CD4-positive, alpha-beta T cell treated with Interferon gamma for 1 hour (primary cell): ENCODE measurements around the gene TRAK2.
A peak's percentile ranks its signal among the peaks of the same experiment; 100 is the strongest.
"Not testable (repeated sequence)": the region's sequence is repeated elsewhere in the genome, so short reads cannot be mapped to it uniquely, and the experiment has no call there.

Source experiments
- DNase-seq: peaks from one replicate; pipeline ENCODE4 v3.0.0-alpha.2; 2020

Gene TRAK2

GRCh38 chr2:201451292-201452057 lies at the start of gene TRAK2, which contains the start of gene STRADB:
Gene TRAK2, minus strand, starts transcription at chr2:201451458. Its CDS starts 30,951 bp downstream, at chr2:201420507.
Gene STRADB, plus strand, starts transcription at chr2:201451740. Its CDS starts 3,101 bp downstream, at chr2:201454841.
- DNase-seq = peak; percentile 97

DNA sequence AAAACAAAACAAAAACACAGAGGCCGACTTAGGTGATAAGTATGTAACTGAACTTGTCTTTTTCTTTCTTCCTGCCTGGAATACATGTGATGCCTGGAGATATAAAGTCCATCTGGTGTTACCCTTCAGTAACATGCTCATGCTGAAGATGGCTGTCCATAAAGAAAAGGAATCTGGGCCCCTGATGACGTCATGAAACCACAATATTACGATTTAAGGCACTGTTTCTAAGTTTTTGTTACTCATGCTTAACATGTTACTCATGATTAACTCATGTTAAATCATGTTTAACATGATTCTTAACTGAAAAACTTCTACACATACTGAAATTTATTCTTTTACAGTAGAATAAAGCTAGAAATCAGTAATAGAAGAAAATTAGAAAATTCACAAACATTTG lies 49.3 kb upstream of the TRAK2 start:
- DNase-seq = no peak

GRCh38 chr2:201496785-201497184 lies 45.5 kb upstream of the TRAK2 start:
- no peak for DNase-seq

- DNase-seq = no peak
Measured at GRCh38 chr2:201490291-201490690, 39.0 kb upstream of the TRAK2 start.

DNA sequence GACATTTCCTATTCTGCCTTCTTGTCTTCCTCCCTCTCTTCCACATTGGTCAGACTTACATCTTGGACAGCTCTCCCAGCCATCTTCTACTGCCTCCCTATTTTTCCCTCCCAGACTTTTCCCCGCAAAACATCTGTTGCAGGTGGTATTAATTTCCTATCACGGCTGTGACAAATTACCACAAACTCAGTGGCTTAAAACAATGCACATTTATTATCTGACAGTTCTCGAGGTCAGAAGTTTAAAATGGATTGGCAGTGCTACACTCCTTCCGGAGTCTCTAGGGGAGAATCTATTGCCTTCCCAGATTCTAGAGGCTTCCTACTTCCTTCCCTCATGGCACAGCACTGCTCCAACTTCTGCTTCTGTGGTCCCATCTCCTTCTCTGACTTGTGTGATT lies 33.5 kb upstream of the TRAK2 start:
- no peak for DNase-seq

DNA sequence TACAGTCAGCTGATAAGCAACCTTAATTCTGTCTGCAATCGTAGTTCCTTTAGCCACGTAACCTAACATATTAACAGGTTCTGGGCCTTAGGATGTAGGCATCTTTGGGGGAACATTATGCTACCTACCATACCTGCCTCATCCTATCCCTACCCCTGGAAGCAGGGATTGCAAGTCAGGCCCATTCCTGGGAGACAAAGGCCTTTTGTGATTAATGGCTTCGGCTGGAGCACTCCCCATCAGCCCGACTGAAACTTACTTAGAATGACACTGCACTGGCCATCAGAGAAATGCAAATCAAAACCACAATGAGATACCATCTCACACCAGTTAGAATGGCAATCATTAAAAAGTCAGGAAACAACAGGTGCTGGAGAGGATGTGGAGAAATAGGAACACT lies 32.5 kb upstream of the TRAK2 start:
- DNase-seq = not testable (repeated sequence)

DNA sequence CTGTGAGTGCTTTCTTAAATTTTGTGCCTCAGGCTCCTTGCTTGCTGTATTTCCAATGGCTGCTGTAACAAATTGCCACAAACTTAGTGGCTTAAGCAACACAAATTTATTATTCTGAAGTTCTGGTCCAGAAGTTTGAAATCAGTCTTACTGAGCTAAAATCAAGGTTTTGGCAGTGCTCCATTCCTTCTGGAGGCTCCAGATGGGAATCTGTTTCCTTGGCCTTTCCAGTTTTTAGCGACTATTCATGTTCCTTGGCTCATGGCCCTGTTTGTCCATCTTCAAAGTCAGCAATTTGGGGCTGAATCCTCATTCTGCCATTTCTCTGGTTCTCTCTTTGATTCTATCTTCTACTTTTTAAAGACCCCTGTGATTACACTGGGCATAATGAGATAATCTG lies 32.1 kb upstream of the TRAK2 start:
- DNase-seq = no peak

- no peak for DNase-seq
Measured at GRCh38 chr2:201482543-201482942, 31.3 kb upstream of the TRAK2 start.

- DNase-seq = no peak
Measured at GRCh38 chr2:201472411-201472810, 21.2 kb upstream of the TRAK2 start.

DNA sequence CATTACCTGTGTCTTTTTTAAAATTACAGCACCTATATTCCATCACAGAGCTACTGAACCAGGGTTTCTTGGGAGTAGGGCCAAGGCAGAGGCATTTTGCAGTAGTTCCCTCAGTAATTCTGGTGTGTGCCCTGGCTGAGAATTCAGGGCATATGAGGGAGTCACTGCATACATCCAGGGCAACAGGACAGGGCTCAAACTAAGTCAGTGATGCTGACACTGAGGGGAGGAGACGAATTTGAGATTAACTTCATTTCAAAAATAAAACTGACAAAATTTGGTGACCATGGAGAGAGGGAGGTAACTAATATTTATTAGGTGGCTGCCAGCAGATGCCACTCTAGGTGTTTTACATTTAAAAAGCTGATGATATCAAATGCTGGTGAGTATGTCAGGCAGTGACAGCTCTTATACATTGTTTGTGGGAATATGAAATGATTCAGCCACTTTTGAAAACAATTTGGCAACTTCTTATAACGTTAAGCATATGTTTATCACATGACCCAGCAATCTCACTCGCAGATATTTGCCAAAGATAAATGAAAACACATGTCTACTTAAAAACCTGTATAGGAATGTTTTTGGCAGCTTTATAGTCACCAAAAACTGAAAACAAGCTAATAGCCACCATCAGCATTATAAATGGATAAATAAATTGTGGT lies 20.6 kb upstream of the TRAK2 start:
- DNase-seq = no peak

DNA sequence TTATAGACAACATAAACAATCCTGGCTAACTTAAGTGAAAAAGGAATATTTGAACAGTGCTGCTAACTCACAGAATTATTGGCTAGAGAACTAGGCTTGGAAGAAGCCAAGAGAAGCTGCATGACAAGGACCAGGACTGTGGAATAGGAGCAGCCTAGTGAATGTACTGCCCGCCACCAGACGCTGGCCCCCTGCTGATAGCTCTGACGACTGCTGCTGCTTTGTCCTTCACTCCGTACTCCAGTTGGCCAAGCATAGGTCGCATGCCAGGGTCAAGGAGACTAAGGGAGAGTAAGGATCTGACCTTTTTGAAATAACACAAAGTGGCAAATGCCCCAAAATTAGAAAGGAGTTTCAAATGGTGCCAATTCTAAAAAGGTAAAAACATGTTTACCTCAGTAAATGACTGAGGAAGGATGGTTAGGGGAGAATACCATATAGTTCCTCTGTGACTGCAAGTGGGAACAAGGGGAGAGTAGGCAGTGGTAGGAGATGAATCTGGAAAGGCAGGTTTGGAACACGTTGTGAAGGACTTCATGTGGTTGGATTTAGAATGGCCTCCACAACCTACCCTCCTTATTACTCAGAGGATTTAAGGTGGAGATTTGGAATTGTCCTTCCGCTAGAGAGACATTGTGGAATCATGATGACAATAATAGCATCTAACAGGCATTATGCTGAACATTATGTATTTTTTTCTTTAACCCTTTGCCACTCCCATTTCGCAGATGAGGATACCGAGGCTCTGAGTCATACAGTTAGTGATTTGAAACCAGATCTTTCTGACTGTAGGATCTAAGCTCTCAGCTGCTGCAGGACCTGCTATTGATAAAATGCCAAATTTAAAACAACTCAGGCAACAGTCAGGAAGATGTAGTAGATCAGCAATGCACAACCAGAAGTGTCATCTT lies 19.8 kb upstream of the TRAK2 start:
- DNase-seq = no peak

- no peak for DNase-seq
Measured at GRCh38 chr2:201467666-201468065, 16.4 kb upstream of the TRAK2 start.

DNA sequence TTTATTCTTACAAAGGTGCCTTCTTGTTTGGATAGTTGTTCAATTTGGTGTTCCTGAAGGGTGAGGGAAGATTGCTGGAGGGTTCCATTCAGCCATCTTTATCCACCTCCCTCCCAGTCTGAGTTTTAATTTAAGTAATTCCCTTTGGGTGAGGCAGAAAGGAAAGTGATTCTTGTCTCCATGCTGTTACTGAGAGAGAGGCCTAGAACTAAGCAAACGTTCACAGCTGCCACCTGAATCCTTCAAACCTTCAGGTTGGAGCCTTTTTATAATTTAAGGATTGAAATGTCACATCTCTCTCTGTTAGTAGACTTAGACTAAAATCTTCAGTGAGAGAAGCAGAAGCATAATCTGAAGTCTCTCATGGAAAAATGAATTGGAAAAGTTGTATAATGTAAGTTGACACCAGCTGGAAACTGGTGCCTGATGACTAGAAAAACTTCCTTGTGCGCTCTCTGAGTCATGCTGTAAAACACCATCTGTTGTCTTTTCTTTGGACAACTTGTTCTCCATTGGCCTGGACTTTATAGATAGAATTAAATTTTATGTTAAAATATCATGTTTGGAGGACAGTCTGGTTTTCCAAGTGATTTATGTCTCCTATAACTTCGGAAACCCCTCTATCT lies 14.9 kb upstream of the TRAK2 start:
- DNase-seq = no peak

DNA sequence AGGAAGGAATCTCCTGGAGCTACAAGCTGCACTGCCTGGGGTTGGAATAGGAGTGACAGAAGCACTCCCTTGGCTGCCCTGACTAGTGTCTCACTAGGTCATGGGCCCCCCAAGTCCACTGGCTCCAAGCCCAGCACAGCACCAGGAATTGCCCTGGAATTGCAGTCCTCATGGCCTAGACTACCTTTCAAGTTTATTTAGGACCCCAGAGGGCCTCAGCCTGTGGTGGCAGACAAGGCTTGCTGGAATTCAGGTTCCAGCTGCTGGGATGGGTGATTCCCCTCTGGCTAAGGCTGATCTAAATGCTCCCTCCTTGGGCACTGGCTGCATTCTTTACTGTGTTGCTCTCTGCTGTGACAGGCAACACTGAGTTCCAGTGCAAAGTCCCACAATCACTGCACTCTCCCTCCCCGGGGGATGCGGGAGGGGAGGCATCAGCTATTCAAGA lies 14.3 kb upstream of the TRAK2 start:
- no peak for DNase-seq

DNA sequence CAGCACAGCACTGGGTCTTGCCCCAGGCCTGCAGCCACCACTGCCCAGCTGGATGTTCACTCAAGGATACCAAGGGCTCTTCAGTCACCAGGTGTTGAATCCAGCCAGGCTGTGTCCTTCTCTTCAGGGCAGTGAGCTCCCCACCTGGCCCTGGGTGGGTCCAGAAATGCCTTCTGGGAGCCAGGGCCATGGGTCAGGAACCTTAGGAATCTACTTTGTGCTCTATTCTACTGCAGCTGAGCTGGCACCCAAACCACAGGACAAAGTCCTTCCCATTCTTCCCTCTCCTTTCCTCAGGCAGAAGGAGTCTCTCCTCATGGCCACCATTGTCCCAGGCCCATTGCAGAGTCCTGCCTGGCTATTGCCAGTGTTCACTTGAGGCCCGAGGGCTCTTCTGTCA lies 13.3 kb upstream of the TRAK2 start:
- no peak for DNase-seq

- DNase-seq = no peak
Measured at GRCh38 chr2:201460532-201460931, 9.3 kb upstream of the TRAK2 start.

- DNase-seq = no peak
Measured at GRCh38 chr2:201458381-201458780, 7.1 kb upstream of the TRAK2 start.

- DNase-seq = no peak
Measured at GRCh38 chr2:201452922-201453643, 1.8 kb upstream of the TRAK2 start.

DNA sequence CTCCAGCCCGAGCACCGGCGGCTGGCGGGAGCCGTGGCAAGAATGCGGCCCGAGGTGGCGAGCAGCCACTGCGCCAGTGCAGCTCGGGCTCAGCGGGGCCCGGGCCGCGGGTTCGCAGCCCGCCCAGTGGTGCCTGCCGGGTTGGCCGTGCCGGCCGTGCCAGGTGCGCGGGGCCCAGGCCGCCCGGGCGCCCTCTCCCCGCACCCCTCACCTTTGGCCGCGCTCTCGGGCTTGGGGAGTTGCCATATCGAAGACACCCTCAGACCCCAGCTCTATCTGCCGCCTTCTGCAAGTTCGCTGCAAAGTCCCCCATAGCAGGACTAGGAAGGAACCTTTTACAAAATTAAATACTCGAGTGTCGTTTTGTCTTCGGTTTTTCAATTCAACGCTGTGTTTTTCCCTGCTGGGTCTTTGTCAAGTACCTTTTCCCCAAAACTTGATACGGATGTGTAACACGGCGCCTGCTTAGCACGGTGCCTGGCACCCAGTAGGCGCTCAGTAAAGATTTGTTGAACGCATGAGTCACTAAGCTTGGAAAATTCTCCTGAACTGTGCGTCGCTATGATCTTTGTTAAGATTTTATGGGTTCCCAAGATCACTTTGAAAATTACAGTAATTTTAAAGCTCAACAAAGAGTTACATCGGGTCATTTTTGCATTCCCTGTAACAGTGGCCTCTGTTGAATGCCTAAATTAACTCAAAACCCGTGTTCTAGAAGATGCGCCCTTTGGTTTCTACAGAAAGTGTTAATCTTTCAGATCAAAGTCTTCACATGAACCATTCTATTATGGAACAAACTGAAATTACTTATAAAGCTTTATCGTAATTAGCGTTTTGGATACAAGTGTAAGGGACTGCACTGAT lies 1.0 kb upstream of the TRAK2 start:
- DNase-seq = no peak

DNA sequence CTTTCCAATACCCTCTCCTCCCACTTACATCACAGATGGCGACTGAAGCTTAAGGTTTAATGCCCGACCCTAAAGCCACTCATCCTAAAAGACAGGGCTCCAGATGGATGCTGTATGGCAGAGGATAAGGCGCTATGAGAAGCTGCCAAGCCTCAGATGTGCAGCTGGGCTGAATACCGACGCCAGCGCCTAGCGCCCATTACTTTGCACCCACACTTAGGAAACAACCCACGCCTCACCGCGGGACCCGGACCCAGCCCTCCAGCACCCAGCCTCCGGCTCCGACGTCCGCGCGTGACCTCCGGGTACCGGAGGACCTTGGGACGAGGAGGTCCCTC lies 335 bp downstream of the TRAK2 start:
- no peak for DNase-seq

DNA sequence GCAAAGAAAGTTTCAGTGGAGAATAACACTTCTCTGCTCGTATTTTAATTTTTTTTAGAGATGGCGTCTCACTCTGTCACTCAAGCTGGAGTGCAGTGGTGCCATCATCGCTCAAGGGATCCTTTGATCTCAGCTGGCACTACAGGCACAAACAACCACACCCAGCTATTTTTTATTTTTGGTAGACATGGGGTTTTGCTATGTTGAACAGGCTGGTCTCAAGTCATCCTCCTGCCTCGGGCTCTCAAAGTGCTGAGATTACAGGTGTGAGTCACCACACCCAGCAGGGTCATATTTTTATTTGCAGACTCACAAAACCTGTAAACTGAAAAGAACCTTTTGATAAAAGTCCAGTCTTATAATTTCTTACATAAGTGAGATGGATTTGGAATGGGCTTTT lies 2.6 kb downstream of the TRAK2 start:
- peak; percentile 36 for DNase-seq
